Measurements from ENCODE around the gene GRK2. TPM values are rescaled to one million over a fixed set of nuclear protein-coding genes. Genes with fewer than 3 reads are reported as not detected.
A peak's percentile ranks its signal among the peaks of the same experiment; 100 is the strongest.

The GRK2 gene
- total and polyA plus RNA-seq, 2 of the 13 experiments (the other 11 are each of a cell fraction or from before 2014, with no cell fraction given): 31.3 to 42.4 TPM

- no peak for TF ChIP-seq ZNF280D (CRISPR knock-in tag; IDR thresholded peaks at IDR 0.05)
- 0 out of 2 replicates have a peak, but pooled peaks have one; percentile 52 for TF ChIP-seq ZNF256 (CRISPR knock-in tag; conservative IDR thresholded peaks at IDR 0.05)
- TF ChIP-seq POLR2AphosphoS2 (IDR thresholded peaks at IDR 0.05; ENCODE audit: low read depth, low read length): no peak
- TF ChIP-seq ZNF503 (CRISPR knock-in tag; IDR thresholded peaks at IDR 0.05): no peak
- TF ChIP-seq MEF2D (CRISPR knock-in tag; IDR thresholded peaks at IDR 0.05): 0 out of 2 replicates have a peak, but pooled peaks have one; percentile 9
- no peak for TF ChIP-seq SNAPC5 (CRISPR knock-in tag; IDR thresholded peaks at IDR 0.05; ENCODE audit: borderline replicate concordance)
- no peak for TF ChIP-seq ZNF777 (CRISPR knock-in tag; IDR thresholded peaks at IDR 0.05)
- no peak for TF ChIP-seq POLR2G (IDR thresholded peaks at IDR 0.05; ENCODE audit: low read depth, low read length)
- TF ChIP-seq ZBTB38 (CRISPR knock-in tag; IDR thresholded peaks at IDR 0.05): peak; percentile 42
- no peak for TF ChIP-seq SNAPC2 (CRISPR knock-in tag; IDR thresholded peaks at IDR 0.05)
- TF ChIP-seq ZNF124 (CRISPR knock-in tag; IDR thresholded peaks at IDR 0.05): no peak
- TF ChIP-seq IKZF5 (CRISPR knock-in tag; IDR thresholded peaks at IDR 0.05): 0 out of 2 replicates have a peak, but pooled peaks have one; percentile 15
- no peak for TF ChIP-seq MAZ (IDR thresholded peaks at IDR 0.05; ENCODE audit: borderline replicate concordance, low read depth, low read length)
- TF ChIP-seq MAZ (CRISPR knock-in tag; IDR thresholded peaks at IDR 0.05; ENCODE audit: low read depth): no peak
- TF ChIP-seq ADNP (CRISPR knock-in tag; IDR thresholded peaks at IDR 0.05): no peak
- TF ChIP-seq ARID5B (CRISPR knock-in tag; IDR thresholded peaks at IDR 0.05): no peak
- TF ChIP-seq ZFP62 (CRISPR knock-in tag; IDR thresholded peaks at IDR 0.05): no peak
- TF ChIP-seq ZNF317 (CRISPR knock-in tag; IDR thresholded peaks at IDR 0.05): no peak
- TF ChIP-seq CAMTA2 (CRISPR knock-in tag; IDR thresholded peaks at IDR 0.05; ENCODE audit: borderline replicate concordance): no peak
- no peak for TF ChIP-seq ZNF432 (CRISPR knock-in tag; IDR thresholded peaks at IDR 0.05; ENCODE audit: borderline replicate concordance)
- TF ChIP-seq HNF4A (CRISPR knock-in tag; IDR thresholded peaks at IDR 0.05): no peak
These were observed 51.7 kb downstream of the GRK2 start (continued) for GRCh38 chr11:67317888-67318555.

Measured in HepG2 (cell line).